ENCODE measurements around the gene VPS37C. TPM values are rescaled to one million over a fixed set of nuclear protein-coding genes. Genes with fewer than 3 reads are reported as not detected.
A peak's percentile ranks its signal among the peaks of the same experiment; 100 is the strongest.

VPS37C gene
- total RNA-seq, 1 experiment from 2014 or later = 22.9 TPM

- DNase-seq (ENCODE audit: extremely low read depth, low read depth) = no peak
Observed at GRCh38 chr11:61155741-61156140, 5.5 kb downstream of the VPS37C start.

DNA sequence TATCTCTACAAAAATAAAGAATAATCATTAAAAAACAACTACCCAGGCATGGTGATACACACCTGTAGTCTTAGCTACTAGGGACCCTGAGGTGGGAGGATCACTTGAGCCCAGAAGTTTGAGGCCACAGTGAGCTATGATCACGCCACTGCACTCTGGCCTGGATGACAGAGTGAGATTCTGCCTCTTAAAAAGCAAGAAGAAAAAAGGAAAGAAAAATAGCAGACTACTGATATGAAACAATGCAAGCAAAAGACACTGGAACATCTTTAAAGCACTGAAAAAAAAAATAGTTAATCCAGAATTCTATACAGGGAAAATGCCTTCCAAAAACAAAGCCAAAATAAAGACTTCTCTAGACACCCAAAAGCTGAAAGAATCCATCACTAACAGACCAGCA, 5.9 kb downstream of the VPS37C start:
- no peak for DNase-seq (ENCODE audit: extremely low read depth, low read depth)

DNA sequence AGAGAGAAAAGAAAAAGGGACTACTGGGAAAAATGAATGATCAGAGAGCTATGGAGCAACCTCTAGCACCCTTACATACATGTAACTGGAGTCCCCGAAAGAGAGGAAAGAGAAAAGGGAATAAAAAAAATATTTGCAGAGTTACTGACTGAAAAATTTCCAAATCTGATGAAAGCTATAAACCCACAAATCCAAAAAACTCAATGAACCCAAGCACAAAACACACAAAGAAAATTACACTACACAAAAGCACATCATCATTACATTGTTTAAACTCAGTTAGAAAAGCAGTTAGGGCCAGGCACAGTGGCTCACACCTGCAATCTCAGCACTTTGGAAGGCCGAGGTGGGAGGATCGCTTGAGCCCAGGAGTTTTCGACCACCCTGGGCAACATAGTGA, 6.7 kb downstream of the VPS37C start:
- no peak for DNase-seq (ENCODE audit: extremely low read depth, low read depth)

- no peak for DNase-seq (ENCODE audit: extremely low read depth, low read depth)
Observed at GRCh38 chr11:61153593-61154095, 7.6 kb downstream of the VPS37C start.

- peak; percentile 71 for DNase-seq (ENCODE audit: extremely low read depth, low read depth)
Observed at GRCh38 chr11:61152816-61153592, 8.2 kb downstream of the VPS37C start.

DNA sequence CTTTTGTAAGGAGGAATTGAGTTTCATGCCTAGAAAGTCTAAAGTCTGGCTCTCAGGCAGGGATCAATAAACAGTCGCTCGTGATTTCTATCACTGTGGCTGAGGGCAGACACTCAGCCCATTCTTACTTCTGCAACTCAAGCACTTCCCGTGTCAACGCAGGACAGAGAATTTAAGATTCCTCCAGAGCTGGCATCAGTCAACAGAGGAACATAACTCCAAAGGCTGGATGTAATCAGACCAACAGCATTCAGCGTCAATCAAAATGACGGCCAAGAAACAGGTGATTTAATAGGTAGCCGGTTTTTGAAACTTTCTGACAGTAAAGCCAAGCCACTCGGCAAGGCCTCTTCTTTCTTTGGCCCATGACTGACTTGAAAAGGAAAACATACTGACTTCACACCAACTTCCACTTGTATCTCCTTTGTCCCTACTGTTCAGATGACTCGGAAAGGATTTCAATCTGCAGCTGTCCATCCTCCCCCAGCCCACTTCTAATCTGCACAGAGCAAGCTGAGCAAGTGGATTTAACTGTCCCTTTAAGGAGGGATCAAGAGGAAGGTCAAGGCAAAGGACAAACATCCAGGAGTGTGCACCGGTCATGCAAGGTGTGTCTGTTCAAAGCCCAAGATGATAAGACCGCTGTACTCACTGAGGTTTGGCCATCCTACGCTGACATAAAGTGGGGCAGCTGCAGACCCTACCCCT, 9.5 kb downstream of the VPS37C start:
- no peak for DNase-seq (ENCODE audit: extremely low read depth, low read depth)

DNA sequence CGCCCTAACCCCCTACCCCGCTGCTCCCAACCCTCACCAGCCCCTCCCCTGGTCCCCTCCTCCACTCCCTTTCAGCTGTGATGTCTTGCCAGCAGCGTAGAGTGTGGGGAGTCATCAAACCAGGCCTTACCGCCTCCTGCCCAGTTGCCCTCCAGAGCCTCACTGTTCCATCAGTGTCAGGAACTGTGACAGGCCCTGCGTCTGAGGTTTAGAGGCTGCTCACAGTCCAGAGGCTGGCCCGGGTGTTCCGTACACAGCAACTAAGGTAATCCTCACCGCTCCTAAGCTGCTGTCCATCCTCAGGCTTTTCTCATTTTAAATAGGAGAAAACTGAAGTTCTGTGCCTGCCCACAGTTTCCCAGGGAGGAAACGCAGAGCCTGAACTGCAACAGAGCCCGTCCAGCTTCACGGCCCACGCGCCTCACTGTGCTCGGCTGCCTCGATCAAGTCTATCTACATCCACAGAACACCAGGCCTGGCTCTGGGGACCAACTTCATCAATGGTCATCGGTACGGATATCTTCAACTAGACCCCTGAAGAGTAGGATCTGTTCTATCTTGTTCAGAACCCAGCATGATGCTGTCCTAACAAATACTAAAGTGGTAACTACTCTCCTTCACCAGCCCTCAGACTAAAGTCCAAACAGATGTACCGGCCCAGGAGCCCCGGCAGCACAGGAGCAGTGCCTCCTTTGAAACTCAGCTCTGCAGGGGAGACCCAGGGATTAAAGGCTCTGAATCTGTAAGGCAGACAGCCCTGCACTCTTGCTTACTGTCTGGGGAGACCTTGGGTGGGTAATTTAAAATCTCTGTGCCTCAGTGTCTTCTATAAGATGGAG, 10.3 kb downstream of the VPS37C start:
- no peak for DNase-seq (ENCODE audit: extremely low read depth, low read depth)

- no peak for DNase-seq (ENCODE audit: extremely low read depth, low read depth)
Observed at GRCh38 chr11:61149624-61150615, 11.3 kb downstream of the VPS37C start.

DNA sequence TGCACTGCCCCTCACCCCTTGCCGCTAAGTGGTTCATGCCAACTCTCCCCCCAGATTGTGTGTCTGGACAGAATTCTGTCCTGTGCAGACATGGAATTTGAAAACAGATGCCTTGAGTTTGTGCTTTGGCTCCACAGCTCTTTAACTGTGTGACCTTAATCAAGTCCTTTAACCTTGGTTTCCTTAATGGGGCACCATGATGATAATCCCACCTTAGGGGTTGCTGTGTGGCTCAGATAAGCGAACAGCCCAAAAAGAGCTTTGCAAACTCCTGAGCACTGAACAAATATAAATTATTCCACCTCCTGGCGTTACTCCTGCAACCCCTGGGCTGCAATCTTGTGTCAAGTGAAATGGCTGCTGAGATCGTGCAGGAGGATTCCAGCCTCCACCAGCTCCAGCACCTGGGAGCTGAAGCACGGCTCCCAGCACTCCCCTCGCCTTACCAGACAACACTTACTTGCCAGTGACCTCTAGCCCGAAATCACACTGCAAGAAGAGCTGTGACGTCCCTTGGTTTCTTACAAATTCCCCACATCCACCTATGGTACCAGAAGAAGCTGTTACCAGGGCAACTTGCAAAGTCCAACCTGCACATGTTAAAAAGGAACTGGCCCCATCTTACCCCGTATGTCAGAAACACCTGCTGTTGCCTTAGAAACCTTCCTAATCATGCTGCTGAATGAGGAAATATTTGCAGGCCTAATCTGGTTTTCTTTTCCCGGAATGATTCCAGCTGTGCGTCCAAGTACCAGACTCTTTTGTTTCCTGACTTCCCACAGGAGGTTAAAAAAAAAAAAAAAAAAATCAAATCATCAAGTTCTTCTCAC, 13.2 kb downstream of the VPS37C start:
- no peak for DNase-seq (ENCODE audit: extremely low read depth, low read depth)

DNA sequence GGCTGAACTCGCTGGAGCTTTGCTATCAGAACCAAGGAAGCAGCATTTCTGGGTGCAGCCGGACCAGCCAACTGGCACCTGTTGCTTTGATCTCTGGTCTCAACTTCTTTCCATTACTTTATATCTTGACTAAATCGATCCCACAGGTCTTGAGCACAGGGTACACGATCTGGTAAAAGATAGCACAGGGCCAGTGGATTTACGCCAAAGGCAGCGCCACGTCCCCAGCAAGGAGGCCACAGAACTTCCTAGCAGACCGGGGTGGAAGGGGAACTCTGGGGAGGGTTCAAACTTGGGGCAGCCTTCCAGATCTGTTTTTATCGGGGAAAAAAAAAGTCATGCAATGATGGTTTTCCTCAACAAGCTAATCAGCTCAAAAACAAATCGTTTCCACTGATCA, 14.0 kb downstream of the VPS37C start:
- no peak for DNase-seq (ENCODE audit: extremely low read depth, low read depth)

DNA sequence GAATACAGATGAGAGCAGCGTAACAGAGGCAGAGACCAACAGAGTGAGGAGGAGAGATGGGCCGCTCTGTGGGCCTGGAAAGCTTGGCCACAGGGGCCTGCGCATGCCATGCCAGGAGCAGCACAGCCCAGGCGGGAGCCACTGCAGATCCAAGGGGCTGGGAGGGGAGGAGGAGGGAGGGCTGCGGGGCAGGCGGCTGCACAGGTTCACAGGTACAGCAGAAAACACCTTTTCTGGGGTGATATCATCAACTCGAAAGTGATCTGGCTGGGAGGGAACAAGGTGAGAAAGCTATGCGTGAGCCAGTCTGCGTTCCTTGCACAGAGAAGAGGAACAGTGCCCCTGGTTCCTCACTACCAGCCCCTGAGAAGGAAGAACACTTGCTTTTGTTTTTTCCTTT, 14.8 kb downstream of the VPS37C start:
- no peak for DNase-seq (ENCODE audit: extremely low read depth, low read depth)

GRCh38 chr11:61145228-61146005, 15.8 kb downstream of the VPS37C start:
- DNase-seq (ENCODE audit: extremely low read depth, low read depth) = no peak

DNA sequence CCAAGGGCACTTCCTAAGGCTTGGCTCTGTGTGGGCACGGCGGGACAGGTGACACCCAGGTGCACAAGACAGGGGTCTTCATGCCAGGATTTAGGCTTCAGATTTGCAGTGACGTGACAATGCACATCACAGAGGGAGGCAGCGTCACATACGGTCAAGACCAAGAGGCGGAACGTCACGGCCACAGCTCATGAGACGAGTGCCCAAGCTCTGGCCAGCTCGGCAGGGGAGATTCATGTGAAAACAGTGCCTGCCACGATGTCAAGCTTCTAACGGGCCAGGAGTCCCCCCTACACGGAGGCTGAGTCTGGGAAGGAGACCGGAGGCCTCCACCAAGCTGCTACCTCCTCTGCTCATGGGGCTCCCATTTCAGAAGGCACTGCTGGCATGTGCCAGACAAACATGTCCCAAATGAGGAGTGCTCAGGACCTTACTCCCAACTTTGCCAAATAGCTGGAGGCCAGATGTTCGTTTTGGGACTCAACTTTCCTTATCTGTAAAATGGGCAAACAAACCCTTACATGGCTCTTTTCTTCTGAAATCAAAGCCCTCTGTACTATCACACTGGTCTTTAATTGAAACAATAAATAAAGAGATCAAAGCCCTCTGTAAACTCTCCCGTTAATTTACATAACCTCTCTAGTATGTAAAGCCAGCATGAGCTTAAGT, 16.6 kb downstream of the VPS37C start:
- DNase-seq (ENCODE audit: extremely low read depth, low read depth) = no peak

GRCh38 chr11:61142424-61142823, 18.8 kb downstream of the VPS37C start:
- DNase-seq (ENCODE audit: extremely low read depth, low read depth) = no peak

GRCh38 chr11:61141601-61142028, 19.6 kb downstream of the VPS37C start:
- DNase-seq (ENCODE audit: extremely low read depth, low read depth) = no peak

GRCh38 chr11:61140416-61140815, 20.8 kb downstream of the VPS37C start:
- DNase-seq (ENCODE audit: extremely low read depth, low read depth) = no peak

DNA sequence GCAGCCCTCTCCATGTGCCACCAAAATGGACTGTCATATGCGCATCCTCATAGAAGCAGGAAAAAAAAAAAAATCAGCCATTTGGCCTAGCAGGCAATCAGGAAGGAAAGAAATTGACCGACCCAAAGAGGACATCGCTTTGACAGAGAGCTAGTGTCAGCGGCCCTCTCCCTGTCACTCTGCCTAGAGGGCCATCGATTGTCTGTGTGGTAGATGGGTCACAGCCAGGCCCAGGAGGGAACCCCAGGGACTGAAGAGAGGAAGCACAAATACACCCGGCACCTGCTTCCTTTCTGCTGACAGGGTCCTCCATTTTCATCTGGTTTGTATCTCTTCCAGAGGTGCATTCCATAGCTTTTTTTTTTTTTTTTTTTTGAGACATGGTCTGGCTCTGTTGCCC, 21.8 kb downstream of the VPS37C start:
- no peak for DNase-seq (ENCODE audit: extremely low read depth, low read depth)

DNA sequence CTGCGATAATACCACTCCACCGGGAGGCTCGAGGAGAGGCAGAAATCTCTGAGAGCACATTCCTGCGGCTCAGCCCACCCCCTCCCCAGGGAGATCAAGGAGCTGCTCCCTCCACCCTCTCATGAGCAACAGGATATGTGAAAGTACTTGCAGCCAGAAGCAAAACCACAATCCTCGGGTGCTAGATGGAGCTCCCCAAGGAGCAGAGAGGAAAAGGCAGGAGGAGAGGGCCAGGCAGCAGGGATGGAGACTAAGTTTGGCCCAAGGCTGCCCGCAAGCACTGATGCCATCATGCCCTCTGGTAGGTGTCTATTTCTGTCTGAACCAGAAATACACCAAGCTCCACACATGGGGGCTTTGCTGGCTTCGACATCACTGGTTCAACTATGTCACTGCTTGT, 22.3 kb downstream of the VPS37C start:
- DNase-seq (ENCODE audit: extremely low read depth, low read depth) = no peak

Data from NCI-H460 (cell line).